ENCODE results near the gene IL5. TPM values are rescaled to one million over a fixed set of nuclear protein-coding genes. Genes with fewer than 3 reads are reported as not detected.
"Not testable (repeated sequence)": the region's sequence is repeated elsewhere in the genome, so short reads cannot be mapped to it uniquely, and the experiment has no call there.

The IL5 gene
- total and polyA plus RNA-seq, 2 experiments from 2014 or later, result not detected

DNA sequence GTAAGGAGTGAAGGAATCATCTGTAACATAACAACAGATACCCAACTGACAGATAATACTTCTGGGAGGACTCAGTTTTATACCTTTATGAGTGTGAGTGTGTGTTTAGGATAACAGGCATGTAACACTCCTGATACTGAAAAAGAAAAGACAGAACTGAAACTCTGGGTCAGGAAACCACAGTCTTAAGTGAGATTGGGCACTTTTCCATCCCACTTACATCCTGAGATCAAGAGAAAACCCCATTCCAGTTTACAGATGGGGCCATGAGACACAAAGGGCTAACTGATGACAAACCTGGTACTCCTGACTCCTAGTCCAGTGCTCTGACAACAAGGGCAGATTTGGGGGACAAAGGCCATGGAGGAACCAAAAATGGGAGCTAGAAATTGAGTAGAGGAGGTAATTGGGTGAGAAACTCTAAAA is 18.0 kb downstream of the IL5 start (continued):
- TF ChIP-seq, protein P1, sequence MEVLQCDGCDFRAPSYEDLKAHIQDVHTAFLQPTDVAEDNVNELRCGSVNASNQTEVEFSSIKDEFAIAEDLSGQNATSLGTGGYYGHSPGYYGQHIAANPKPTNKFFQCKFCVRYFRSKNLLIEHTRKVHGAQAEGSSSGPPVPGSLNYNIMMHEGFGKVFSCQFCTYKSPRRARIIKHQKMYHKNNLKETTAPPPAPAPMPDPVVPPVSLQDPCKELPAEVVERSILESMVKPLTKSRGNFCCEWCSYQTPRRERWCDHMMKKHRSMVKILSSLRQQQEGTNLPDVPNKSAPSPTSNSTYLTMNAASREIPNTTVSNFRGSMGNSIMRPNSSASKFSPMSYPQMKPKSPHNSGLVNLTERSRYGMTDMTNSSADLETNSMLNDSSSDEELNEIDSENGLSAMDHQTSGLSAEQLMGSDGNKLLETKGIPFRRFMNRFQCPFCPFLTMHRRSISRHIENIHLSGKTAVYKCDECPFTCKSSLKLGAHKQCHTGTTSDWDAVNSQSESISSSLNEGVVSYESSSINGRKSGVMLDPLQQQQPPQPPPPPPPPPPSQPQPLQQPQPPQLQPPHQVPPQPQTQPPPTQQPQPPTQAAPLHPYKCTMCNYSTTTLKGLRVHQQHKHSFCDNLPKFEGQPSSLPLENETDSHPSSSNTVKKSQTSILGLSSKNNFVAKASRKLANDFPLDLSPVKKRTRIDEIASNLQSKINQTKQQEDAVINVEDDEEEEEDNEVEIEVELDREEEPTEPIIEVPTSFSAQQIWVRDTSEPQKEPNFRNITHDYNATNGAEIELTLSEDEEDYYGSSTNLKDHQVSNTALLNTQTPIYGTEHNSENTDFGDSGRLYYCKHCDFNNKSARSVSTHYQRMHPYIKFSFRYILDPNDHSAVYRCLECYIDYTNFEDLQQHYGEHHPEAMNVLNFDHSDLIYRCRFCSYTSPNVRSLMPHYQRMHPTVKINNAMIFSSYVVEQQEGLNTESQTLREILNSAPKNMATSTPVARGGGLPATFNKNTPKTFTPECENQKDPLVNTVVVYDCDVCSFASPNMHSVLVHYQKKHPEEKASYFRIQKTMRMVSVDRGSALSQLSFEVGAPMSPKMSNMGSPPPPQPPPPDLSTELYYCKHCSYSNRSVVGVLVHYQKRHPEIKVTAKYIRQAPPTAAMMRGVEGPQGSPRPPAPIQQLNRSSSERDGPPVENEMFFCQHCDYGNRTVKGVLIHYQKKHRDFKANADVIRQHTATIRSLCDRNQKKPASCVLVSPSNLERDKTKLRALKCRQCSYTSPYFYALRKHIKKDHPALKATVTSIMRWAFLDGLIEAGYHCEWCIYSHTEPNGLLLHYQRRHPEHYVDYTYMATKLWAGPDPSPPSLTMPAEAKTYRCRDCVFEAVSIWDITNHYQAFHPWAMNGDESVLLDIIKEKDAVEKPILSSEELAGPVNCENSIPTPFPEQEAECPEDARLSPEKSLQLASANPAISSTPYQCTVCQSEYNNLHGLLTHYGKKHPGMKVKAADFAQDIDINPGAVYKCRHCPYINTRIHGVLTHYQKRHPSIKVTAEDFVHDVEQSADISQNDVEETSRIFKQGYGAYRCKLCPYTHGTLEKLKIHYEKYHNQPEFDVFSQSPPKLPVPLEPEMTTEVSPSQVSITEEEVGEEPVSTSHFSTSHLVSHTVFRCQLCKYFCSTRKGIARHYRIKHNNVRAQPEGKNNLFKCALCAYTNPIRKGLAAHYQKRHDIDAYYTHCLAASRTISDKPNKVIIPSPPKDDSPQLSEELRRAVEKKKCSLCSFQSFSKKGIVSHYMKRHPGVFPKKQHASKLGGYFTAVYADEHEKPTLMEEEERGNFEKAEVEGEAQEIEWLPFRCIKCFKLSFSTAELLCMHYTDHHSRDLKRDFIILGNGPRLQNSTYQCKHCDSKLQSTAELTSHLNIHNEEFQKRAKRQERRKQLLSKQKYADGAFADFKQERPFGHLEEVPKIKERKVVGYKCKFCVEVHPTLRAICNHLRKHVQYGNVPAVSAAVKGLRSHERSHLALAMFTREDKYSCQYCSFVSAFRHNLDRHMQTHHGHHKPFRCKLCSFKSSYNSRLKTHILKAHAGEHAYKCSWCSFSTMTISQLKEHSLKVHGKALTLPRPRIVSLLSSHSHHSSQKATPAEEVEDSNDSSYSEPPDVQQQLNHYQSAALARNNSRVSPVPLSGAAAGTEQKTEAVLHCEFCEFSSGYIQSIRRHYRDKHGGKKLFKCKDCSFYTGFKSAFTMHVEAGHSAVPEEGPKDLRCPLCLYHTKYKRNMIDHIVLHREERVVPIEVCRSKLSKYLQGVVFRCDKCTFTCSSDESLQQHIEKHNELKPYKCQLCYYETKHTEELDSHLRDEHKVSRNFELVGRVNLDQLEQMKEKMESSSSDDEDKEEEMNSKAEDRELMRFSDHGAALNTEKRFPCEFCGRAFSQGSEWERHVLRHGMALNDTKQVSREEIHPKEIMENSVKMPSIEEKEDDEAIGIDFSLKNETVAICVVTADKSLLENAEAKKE (CRISPR knock-in tag; IDR thresholded peaks at IDR 0.05), result no peak
- TF ChIP-seq CREB1 (CRISPR knock-in tag; IDR thresholded peaks at IDR 0.05; ENCODE audit: low read depth) (no peak), EZH2phosphoT487 (IDR thresholded peaks at IDR 0.05; ENCODE audit: unreplicated experiment) (no peak), ZNF331 (CRISPR knock-in tag; IDR thresholded peaks at IDR 0.05; ENCODE audit: low read depth) (no peak)
- TF ChIP-seq, protein P2, sequence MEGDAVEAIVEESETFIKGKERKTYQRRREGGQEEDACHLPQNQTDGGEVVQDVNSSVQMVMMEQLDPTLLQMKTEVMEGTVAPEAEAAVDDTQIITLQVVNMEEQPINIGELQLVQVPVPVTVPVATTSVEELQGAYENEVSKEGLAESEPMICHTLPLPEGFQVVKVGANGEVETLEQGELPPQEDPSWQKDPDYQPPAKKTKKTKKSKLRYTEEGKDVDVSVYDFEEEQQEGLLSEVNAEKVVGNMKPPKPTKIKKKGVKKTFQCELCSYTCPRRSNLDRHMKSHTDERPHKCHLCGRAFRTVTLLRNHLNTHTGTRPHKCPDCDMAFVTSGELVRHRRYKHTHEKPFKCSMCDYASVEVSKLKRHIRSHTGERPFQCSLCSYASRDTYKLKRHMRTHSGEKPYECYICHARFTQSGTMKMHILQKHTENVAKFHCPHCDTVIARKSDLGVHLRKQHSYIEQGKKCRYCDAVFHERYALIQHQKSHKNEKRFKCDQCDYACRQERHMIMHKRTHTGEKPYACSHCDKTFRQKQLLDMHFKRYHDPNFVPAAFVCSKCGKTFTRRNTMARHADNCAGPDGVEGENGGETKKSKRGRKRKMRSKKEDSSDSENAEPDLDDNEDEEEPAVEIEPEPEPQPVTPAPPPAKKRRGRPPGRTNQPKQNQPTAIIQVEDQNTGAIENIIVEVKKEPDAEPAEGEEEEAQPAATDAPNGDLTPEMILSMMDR (conservative IDR thresholded peaks at IDR 0.05; ENCODE audit: low read depth in 2 of 2), result no peak

DNA sequence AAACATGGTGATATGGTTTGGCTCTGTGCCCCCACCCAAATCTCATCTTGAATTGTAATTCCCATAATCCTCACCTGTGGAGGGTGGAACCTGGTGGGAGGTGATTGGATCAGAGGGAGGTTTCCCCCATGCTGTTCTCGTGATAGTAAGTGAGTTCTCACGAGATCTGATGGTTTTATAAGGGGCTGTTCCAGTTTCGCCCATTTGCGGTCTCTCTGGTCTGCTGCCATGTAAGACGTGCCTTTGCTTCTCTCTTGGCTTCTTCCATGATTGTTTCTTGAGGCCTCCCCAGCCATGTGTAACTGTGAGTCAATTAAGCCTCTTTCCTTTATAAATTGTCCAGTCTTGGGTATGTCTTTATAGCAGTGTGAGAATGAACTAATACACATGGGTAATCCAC is 18.4 kb downstream of the IL5 start:
- H3K4me3 Mint-ChIP-seq; H3K36me3 ChIP-seq (ENCODE audit: insufficient read depth); H3K9me2 ChIP-seq (ENCODE audit: insufficient read depth); H2AFZ ChIP-seq; H3K4me1 Mint-ChIP-seq; H3K4me3 ChIP-seq; DNase-seq (ENCODE audit: low spot score); H3K79me2 ChIP-seq (replicated peaks; ENCODE audit: insufficient read depth); H3K36me3 Mint-ChIP-seq (ENCODE audit: low read depth); ATAC-seq; H4K20me1 ChIP-seq (replicated peaks; ENCODE audit: insufficient read depth); H3K27ac Mint-ChIP-seq; H3F3A ChIP-seq (replicated peaks; ENCODE audit: low read depth); H3K27me3 ChIP-seq (ENCODE audit: insufficient read depth); H3K4me1 ChIP-seq (ENCODE audit: insufficient read depth); H3K4me2 ChIP-seq; H3K27ac ChIP-seq (ENCODE audit: low read depth): not testable (repeated sequence)
- peaks cover 11% of the 10 kb centered on the region for H3K27me3 Mint-ChIP-seq (ENCODE audit: insufficient read depth, low read depth, poor library complexity)
- H3K9me3 Mint-ChIP-seq, result peaks cover 12% of the 10 kb centered on the region; the same call in 2 of the 3 replicates

DNA sequence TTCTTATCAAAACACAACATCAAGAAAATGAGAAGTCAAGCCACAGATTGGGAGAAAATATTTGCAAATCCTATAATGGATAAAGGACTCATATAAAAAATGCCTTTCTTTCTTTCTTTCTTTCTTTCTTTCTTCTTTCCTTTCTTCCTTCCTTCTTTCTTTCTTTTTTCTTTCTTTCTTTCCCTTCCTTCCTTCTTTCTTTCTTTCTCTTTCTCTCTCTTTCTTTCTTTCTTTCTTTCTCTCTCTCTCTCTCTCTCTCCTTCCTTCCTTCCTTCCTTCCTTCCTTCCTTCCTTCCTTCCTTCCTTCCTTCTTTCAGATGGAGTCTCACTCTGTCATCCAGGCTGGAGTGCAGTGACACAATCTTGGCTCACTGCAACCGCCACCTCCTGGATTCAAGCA is 21.3 kb downstream of the IL5 start:
- H3K4me1 ChIP-seq (ENCODE audit: insufficient read depth); H3K36me3 ChIP-seq (ENCODE audit: insufficient read depth); DNase-seq (ENCODE audit: low spot score); H3K27ac ChIP-seq (ENCODE audit: low read depth); H3F3A ChIP-seq (replicated peaks; ENCODE audit: low read depth); H3K4me2 ChIP-seq; ATAC-seq; H4K20me1 ChIP-seq (replicated peaks; ENCODE audit: insufficient read depth); H3K79me2 ChIP-seq (replicated peaks; ENCODE audit: insufficient read depth); H3K4me3 ChIP-seq; H3K27ac Mint-ChIP-seq; H3K27me3 ChIP-seq (ENCODE audit: insufficient read depth); H3K36me3 Mint-ChIP-seq (ENCODE audit: low read depth); H3K9me2 ChIP-seq (ENCODE audit: insufficient read depth); H3K4me3 Mint-ChIP-seq; H3K4me1 Mint-ChIP-seq; H2AFZ ChIP-seq: not testable (repeated sequence)
- peaks cover 11% of the 10 kb centered on the region for H3K27me3 Mint-ChIP-seq (ENCODE audit: insufficient read depth, low read depth, poor library complexity)
- H3K9me3 Mint-ChIP-seq, result peaks cover 12% of the 10 kb centered on the region; the same call in 2 of the 3 replicates

DNA sequence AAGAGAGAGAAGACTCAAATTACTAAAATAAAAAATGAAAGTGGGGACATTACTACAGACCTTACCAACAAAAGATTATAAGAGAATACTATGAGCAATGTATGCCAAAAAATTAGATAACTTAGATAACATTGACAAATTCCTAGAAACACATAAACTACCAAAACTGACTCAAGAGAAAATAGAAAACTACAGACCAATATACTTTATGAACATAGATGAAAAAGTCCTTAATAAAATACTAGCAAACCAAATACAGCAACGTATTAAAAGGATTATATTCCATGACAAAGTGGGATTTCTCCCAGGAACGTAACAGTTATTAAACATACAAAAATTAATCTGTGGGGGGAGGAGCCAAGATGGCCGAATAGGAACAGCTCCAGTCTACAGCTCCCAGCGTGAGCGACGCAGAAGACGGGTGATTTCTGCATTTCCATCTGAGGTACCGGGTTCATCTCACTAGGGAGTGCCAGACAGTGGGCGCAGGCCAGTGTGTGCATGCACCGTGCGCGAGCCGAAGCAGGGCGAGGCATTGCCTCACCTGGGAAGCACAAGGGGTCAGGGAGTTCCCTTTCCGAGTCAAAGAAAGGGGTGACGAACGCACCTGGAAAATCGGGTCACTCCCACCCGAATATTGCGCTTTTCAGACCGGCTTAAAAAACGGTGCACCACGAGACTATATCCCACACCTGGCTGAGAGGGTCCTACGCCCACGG is 29.5 kb downstream of the IL5 start:
- H3F3A ChIP-seq (replicated peaks; ENCODE audit: low read depth); H3K27ac ChIP-seq (ENCODE audit: low read depth); H3K27me3 ChIP-seq (ENCODE audit: insufficient read depth); H3K4me1 Mint-ChIP-seq; H3K27me3 Mint-ChIP-seq (ENCODE audit: insufficient read depth, low read depth, poor library complexity); DNase-seq (ENCODE audit: low spot score); H3K27ac Mint-ChIP-seq; ATAC-seq; H3K4me3 Mint-ChIP-seq; H2AFZ ChIP-seq; H4K20me1 ChIP-seq (replicated peaks; ENCODE audit: insufficient read depth); H3K36me3 ChIP-seq (ENCODE audit: insufficient read depth); H3K4me2 ChIP-seq; H3K79me2 ChIP-seq (replicated peaks; ENCODE audit: insufficient read depth); H3K4me1 ChIP-seq (ENCODE audit: insufficient read depth); H3K4me3 ChIP-seq; H3K9me2 ChIP-seq (ENCODE audit: insufficient read depth): not testable (repeated sequence)
- Mint-ChIP-seq H3K36me3 (ENCODE audit: low read depth) (peaks cover 22% of the 10 kb centered on the region), H3K9me3 (peaks cover 25% of the 10 kb centered on the region; the same call in 2 of the 3 replicates)
